ENCODE data around the gene EXTL2. TPM values are rescaled to one million over a fixed set of nuclear protein-coding genes. Genes with fewer than 3 reads are reported as not detected.
"Not testable (repeated sequence)": the region's sequence is repeated elsewhere in the genome, so short reads cannot be mapped to it uniquely, and the experiment has no call there.

EXTL2 gene
- total RNA-seq, 1 donor from 2014 or later = 20.4 TPM

DNA sequence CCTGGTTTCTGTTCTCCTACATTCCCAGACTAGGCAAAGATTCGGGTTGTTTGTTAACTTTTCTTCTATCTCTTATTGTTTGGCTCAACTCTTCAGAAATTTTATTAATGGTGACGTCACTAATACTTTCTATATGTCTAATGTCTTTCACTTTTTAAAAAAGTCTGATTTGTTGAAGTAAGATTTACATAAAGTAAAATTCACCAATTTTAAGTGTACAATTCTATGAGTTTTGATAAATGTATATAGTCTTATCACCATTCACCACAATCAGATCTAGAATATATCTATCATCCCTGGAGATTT, 27.8 kb downstream of the EXTL2 start:
- no peak overlapping the region for H3K4me3 ChIP-seq (ENCODE audit: low read length in 3 of 3)
- H3K27me3 ChIP-seq (ENCODE audit: control insufficient read depth in 3 of 3, insufficient read depth in 3 of 3, low read length in 3 of 3) = no peaks in the 10 kb centered on the region
- H3K36me3 ChIP-seq (ENCODE audit: control insufficient read depth in 3 of 3, insufficient read depth in 3 of 3, low read length in 3 of 3) = no peaks in the 10 kb centered on the region
- no peaks in the 10 kb centered on the region for H3K4me1 ChIP-seq (ENCODE audit: control insufficient read depth in 3 of 3, insufficient read depth in 3 of 3, low read length in 3 of 3)
- H3K27ac ChIP-seq (ENCODE audit: low read depth, low read length) = no peak overlapping the region
- H3K9ac ChIP-seq (ENCODE audit: low read depth in 1 of 3, low read length in 3 of 3) = no peak overlapping the region
- H3K9me3 ChIP-seq (ENCODE audit: control insufficient read depth in 3 of 3, low read length in 3 of 3) = no peaks in the 10 kb centered on the region

DNA sequence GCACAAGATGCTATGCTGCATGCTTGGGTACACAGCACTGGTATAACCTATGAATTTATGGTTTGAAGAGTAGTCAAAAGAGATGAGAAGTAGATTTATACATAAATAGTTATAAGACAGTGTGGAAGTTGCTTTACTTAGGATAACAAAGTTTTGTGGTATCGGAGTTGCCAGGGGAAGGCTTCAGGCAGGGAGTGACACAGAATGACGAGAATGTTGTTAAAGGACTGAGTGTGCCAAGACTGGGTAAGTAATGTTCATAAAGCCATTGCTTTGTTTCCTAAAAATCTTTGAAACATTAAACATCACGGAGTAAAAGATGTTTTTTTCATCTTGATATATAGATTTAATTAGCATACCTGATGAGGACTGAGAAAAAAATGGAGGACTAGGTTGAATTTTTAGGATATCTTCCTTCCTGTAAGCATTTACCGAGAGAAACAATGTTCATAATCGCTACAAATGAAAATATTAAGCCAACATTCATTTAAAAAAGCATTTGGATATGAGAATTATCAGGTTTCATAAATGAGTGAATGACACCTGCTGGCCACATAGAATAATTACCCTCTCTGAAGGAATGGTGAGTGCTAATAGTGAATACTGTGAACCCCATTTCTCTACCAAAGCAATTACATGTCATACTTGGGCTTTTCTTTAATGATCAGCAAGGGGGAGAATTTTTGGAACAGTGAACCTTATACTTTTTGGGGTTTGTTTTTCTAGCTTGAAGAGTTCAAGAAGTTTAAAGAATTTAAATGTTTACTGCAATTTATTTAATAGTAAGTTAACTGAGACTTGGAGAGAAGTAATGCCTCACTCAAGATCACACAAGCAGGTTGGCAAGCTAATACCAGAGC, 28.4 kb downstream of the EXTL2 start:
- Histone ChIP-seq H3K36me3 (ENCODE audit: control insufficient read depth in 3 of 3, insufficient read depth in 3 of 3, low read length in 3 of 3) (no peaks in the 10 kb centered on the region), H3K27ac (ENCODE audit: low read depth, low read length) (no peak overlapping the region), H3K4me3 (ENCODE audit: low read length in 3 of 3) (no peak overlapping the region), H3K4me1 (ENCODE audit: control insufficient read depth in 3 of 3, insufficient read depth in 3 of 3, low read length in 3 of 3) (no peaks in the 10 kb centered on the region), H3K9ac (ENCODE audit: low read depth in 1 of 3, low read length in 3 of 3) (no peak overlapping the region), H3K27me3 (ENCODE audit: control insufficient read depth in 3 of 3, insufficient read depth in 3 of 3, low read length in 3 of 3) (no peaks in the 10 kb centered on the region), H3K9me3 (ENCODE audit: control insufficient read depth in 3 of 3, low read length in 3 of 3) (no peaks in the 10 kb centered on the region)

GRCh38 chr1:100862591-100862990, 32.1 kb downstream of the EXTL2 start:
- Histone ChIP-seq H3K27me3 (ENCODE audit: control insufficient read depth in 3 of 3, insufficient read depth in 3 of 3, low read length in 3 of 3) (no peaks in the 10 kb centered on the region), H3K9ac (ENCODE audit: low read depth in 1 of 3, low read length in 3 of 3) (no peak overlapping the region), H3K4me1 (ENCODE audit: control insufficient read depth in 3 of 3, insufficient read depth in 3 of 3, low read length in 3 of 3) (no peaks in the 10 kb centered on the region)

DNA sequence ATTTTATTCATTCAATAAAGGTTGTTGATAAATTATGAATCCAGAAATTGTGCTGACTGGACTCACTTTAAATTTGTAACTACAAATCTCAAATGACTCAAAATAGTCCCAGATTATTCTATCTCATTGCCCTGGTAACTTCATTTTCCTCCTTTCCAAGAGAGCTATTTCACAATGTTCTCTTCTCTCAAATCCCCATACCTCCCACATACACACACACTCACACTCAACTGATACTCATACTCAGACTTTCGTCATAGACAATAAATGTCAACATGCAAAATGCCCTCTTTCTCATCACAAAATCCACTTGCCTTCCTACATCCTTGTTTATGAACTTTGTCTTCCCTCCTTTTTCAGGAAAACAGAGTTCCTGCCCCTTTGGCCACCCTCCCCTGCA, 33.3 kb downstream of the EXTL2 start:
- H3K27me3 ChIP-seq (ENCODE audit: control insufficient read depth in 3 of 3, insufficient read depth in 3 of 3, low read length in 3 of 3) = no peaks in the 10 kb centered on the region
- no peak overlapping the region for H3K27ac ChIP-seq (ENCODE audit: low read depth, low read length)
- no peaks in the 10 kb centered on the region for H3K36me3 ChIP-seq (ENCODE audit: control insufficient read depth in 3 of 3, insufficient read depth in 3 of 3, low read length in 3 of 3)
- H3K4me1 ChIP-seq (ENCODE audit: control insufficient read depth in 3 of 3, insufficient read depth in 3 of 3, low read length in 3 of 3) = no peaks in the 10 kb centered on the region
- H3K4me3 ChIP-seq (ENCODE audit: low read length in 3 of 3) = no peak overlapping the region
- no peaks in the 10 kb centered on the region for H3K9me3 ChIP-seq (ENCODE audit: control insufficient read depth in 3 of 3, low read length in 3 of 3)
- no peak overlapping the region for H3K9ac ChIP-seq (ENCODE audit: low read depth in 1 of 3, low read length in 3 of 3)

More at GRCh38 chr1:100862591-100862990, 32.1 kb downstream of the EXTL2 start:
- no peak overlapping the region for H3K27ac ChIP-seq (ENCODE audit: low read depth, low read length)
- H3K36me3 ChIP-seq (ENCODE audit: control insufficient read depth in 3 of 3, insufficient read depth in 3 of 3, low read length in 3 of 3) = no peaks in the 10 kb centered on the region
- no peak overlapping the region for H3K4me3 ChIP-seq (ENCODE audit: low read length in 3 of 3)
- H3K9me3 ChIP-seq (ENCODE audit: control insufficient read depth in 3 of 3, low read length in 3 of 3) = no peaks in the 10 kb centered on the region

- Histone ChIP-seq H3K36me3 (ENCODE audit: control insufficient read depth in 3 of 3, insufficient read depth in 3 of 3, low read length in 3 of 3) (no peaks in the 10 kb centered on the region), H3K27me3 (ENCODE audit: control insufficient read depth in 3 of 3, insufficient read depth in 3 of 3, low read length in 3 of 3) (no peaks in the 10 kb centered on the region), H3K27ac (ENCODE audit: low read depth, low read length) (no peak overlapping the region), H3K9ac (ENCODE audit: low read depth in 1 of 3, low read length in 3 of 3) (no peak overlapping the region), H3K9me3 (ENCODE audit: control insufficient read depth in 3 of 3, low read length in 3 of 3) (no peaks in the 10 kb centered on the region), H3K4me1 (ENCODE audit: control insufficient read depth in 3 of 3, insufficient read depth in 3 of 3, low read length in 3 of 3) (no peaks in the 10 kb centered on the region), H3K4me3 (ENCODE audit: low read length in 3 of 3) (no peak overlapping the region)
Measured at GRCh38 chr1:100860397-100860991, 34.1 kb downstream of the EXTL2 start.

DNA sequence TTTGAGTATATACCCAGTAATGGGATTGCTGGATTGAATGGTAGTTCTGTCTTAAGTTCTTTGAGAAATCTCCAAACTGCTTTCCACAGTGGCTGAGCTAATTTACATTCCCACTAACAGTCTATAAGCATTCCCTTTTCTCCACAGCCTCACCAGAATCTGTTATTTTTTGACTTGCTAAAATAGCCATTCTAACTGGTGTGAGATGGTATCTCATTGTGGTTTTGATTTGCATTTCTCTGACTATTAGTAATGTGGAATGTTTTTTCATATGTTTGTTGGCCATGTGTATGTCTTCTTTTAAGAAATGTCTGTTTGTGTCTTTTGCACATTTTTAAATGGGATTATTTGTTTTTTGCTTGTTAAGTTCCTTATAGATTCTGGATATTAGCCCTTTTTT, 39.5 kb downstream of the EXTL2 start:
- H3K36me3 ChIP-seq (ENCODE audit: control insufficient read depth in 3 of 3, insufficient read depth in 3 of 3, low read length in 3 of 3); H3K9ac ChIP-seq (ENCODE audit: low read depth in 1 of 3, low read length in 3 of 3); H3K27ac ChIP-seq (ENCODE audit: low read depth, low read length); H3K4me3 ChIP-seq (ENCODE audit: low read length in 3 of 3); H3K4me1 ChIP-seq (ENCODE audit: control insufficient read depth in 3 of 3, insufficient read depth in 3 of 3, low read length in 3 of 3); H3K27me3 ChIP-seq (ENCODE audit: control insufficient read depth in 3 of 3, insufficient read depth in 3 of 3, low read length in 3 of 3); H3K9me3 ChIP-seq (ENCODE audit: control insufficient read depth in 3 of 3, low read length in 3 of 3): not testable (repeated sequence)

GRCh38 chr1:100852976-100853375, 41.7 kb downstream of the EXTL2 start:
- H3K4me1 ChIP-seq (ENCODE audit: control insufficient read depth in 3 of 3, insufficient read depth in 3 of 3, low read length in 3 of 3) = no peaks in the 10 kb centered on the region

GRCh38 chr1:100851726-100852125, 42.9 kb downstream of the EXTL2 start:
- no peaks in the 10 kb centered on the region for H3K36me3 ChIP-seq (ENCODE audit: control insufficient read depth in 3 of 3, insufficient read depth in 3 of 3, low read length in 3 of 3)

More at GRCh38 chr1:100852976-100853375, 41.7 kb downstream of the EXTL2 start:
- Histone ChIP-seq H3K4me3 (ENCODE audit: low read length in 3 of 3) (no peak overlapping the region), H3K9ac (ENCODE audit: low read depth in 1 of 3, low read length in 3 of 3) (no peak overlapping the region), H3K9me3 (ENCODE audit: control insufficient read depth in 3 of 3, low read length in 3 of 3) (no peaks in the 10 kb centered on the region), H3K27ac (ENCODE audit: low read depth, low read length) (no peak overlapping the region), H3K36me3 (ENCODE audit: control insufficient read depth in 3 of 3, insufficient read depth in 3 of 3, low read length in 3 of 3) (no peaks in the 10 kb centered on the region), H3K27me3 (ENCODE audit: control insufficient read depth in 3 of 3, insufficient read depth in 3 of 3, low read length in 3 of 3) (no peaks in the 10 kb centered on the region)

DNA sequence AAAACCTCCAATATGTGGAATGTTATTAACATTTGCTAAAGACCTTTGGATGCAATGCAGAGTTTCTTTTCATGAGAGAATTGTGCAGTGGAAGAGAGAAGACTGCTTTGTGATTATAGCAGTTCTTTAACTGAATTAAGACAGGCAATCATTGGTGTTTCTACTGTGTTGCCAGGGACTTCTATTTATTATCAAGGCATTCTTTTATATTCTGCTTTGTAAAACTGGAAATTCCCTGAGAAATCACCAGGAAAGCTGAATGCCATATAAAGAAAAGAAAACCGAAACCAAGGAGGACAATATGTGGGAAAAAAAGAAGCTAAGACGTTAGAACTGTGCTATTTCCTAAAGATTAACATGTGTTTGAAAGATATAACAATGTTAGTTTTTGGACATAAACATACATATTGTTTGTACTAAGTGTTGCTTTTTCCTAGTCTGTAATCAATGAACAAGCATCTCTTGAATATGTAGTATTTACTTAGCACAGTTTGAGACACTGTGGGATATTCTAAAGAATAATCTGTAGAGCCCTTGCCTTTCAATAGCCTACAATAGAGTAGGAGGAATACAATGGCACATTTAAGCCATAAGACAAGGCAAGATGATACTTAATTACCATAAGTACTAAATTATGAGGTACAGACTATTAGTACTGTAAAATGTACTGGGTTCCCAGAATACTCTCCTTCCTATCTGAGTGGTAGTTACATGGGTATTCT, 47.1 kb downstream of the EXTL2 start:
- Histone ChIP-seq H3K27ac (ENCODE audit: low read depth, low read length) (peak overlapping the region; percentile 2), H3K4me3 (ENCODE audit: low read length in 3 of 3) (peak overlapping the region in 2 of 3 donors; percentile 18 to 55)

More at GRCh38 chr1:100851726-100852125, 42.9 kb downstream of the EXTL2 start:
- Histone ChIP-seq H3K9ac (ENCODE audit: low read depth in 1 of 3, low read length in 3 of 3) (no peak overlapping the region), H3K4me1 (ENCODE audit: control insufficient read depth in 3 of 3, insufficient read depth in 3 of 3, low read length in 3 of 3) (no peaks in the 10 kb centered on the region), H3K27ac (ENCODE audit: low read depth, low read length) (no peak overlapping the region), H3K9me3 (ENCODE audit: control insufficient read depth in 3 of 3, low read length in 3 of 3) (no peaks in the 10 kb centered on the region), H3K4me3 (ENCODE audit: low read length in 3 of 3) (no peak overlapping the region), H3K27me3 (ENCODE audit: control insufficient read depth in 3 of 3, insufficient read depth in 3 of 3, low read length in 3 of 3) (no peaks in the 10 kb centered on the region)

DNA sequence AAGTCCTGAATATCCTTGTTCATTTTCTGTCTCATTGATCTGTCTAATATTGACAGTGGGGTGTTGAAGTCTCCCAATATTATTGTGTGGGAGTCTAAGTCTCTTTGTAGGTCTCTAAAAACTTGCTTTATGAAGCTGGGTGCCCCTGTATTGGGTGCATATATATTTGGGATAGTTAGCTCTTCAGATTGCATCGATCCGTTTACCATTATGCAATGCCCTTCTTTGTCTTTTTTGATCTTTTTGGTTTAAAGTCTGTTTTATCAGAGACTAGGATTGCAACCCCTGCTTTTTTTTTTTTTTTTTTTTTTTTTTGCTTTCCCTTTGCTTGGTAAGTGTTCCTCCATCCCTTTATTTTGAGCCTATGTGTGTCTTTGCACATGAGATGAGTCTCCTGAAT, 51.5 kb downstream of the EXTL2 start:
- H3K27me3 ChIP-seq (ENCODE audit: control insufficient read depth in 3 of 3, insufficient read depth in 3 of 3, low read length in 3 of 3); H3K9ac ChIP-seq (ENCODE audit: low read depth in 1 of 3, low read length in 3 of 3); H3K9me3 ChIP-seq (ENCODE audit: control insufficient read depth in 3 of 3, low read length in 3 of 3); H3K4me1 ChIP-seq (ENCODE audit: control insufficient read depth in 3 of 3, insufficient read depth in 3 of 3, low read length in 3 of 3); H3K27ac ChIP-seq (ENCODE audit: low read depth, low read length); H3K36me3 ChIP-seq (ENCODE audit: control insufficient read depth in 3 of 3, insufficient read depth in 3 of 3, low read length in 3 of 3); H3K4me3 ChIP-seq (ENCODE audit: low read length in 3 of 3): not testable (repeated sequence)

More for the DNA sequence above, 47.1 kb downstream of the EXTL2 start:
- H3K27me3 ChIP-seq (ENCODE audit: control insufficient read depth in 3 of 3, insufficient read depth in 3 of 3, low read length in 3 of 3) = no peaks in the 10 kb centered on the region
- no peak overlapping the region for H3K9ac ChIP-seq (ENCODE audit: low read depth in 1 of 3, low read length in 3 of 3)
- H3K36me3 ChIP-seq (ENCODE audit: control insufficient read depth in 3 of 3, insufficient read depth in 3 of 3, low read length in 3 of 3) = no peaks in the 10 kb centered on the region
- H3K4me1 ChIP-seq (ENCODE audit: control insufficient read depth in 3 of 3, insufficient read depth in 3 of 3, low read length in 3 of 3) = no peaks in the 10 kb centered on the region
- H3K9me3 ChIP-seq (ENCODE audit: control insufficient read depth in 3 of 3, low read length in 3 of 3) = no peaks in the 10 kb centered on the region
